ENCODE data around the gene PPP4R2. TPM values are rescaled to one million over a fixed set of nuclear protein-coding genes. Genes with fewer than 3 reads are reported as not detected.

Gene PPP4R2
- total and polyA plus RNA-seq, 10 of the 15 experiments (the other 5 are each of a cell fraction or from before 2014, with no cell fraction given): 16.7 to 83.4 (median 38.9) TPM

GRCh38 chr3:72999951-73000350 lies 3.3 kb downstream of the PPP4R2 start:
- TF ChIP-seq CBFB (IDR thresholded peaks at IDR 0.05; ENCODE audit: low read depth): no peak
- TF ChIP-seq MXI1 (IDR thresholded peaks at IDR 0.05; ENCODE audit: low read depth, low read length): no peak
- no peak for TF ChIP-seq ZNF217 (IDR thresholded peaks at IDR 0.05)
- no peak for TF ChIP-seq POU2F2 (IDR thresholded peaks at IDR 0.05; ENCODE audit: borderline replicate concordance, low read depth, low read length)
- no peak for TF ChIP-seq ETV6 (conservative IDR thresholded peaks at IDR 0.05 in 1 of 2, IDR thresholded peaks at IDR 0.05 in 1 of 2; ENCODE audit: borderline replicate concordance in 1 of 2, low read depth in 1 of 2)
- TF ChIP-seq MTA3 (IDR thresholded peaks at IDR 0.05; ENCODE audit: borderline replicate concordance, low read length): no peak
- TF ChIP-seq EZH2 (IDR thresholded peaks at IDR 0.05; ENCODE audit: borderline replicate concordance, control insufficient read depth, low read depth, low read length): no peak
- TF ChIP-seq REST (IDR thresholded peaks at IDR 0.05; ENCODE audit: low read depth, low read length): no peak
- no peak for TF ChIP-seq ZBTB33 (IDR thresholded peaks at IDR 0.05)
- TF ChIP-seq GABPA (IDR thresholded peaks at IDR 0.05; ENCODE audit: low read depth): no peak
- no peak for TF ChIP-seq RELB (IDR thresholded peaks at IDR 0.05; ENCODE audit: low read depth)
- no peak for TF ChIP-seq CHD2 (IDR thresholded peaks at IDR 0.05; ENCODE audit: borderline replicate concordance, low read depth, low read length)
- no peak for TF ChIP-seq IKZF1 (conservative IDR thresholded peaks at IDR 0.05)
- TF ChIP-seq YBX1 (IDR thresholded peaks at IDR 0.05): no peak
- TF ChIP-seq NR2F1 (conservative IDR thresholded peaks at IDR 0.05): no peak
- TF ChIP-seq BMI1 (IDR thresholded peaks at IDR 0.05; ENCODE audit: borderline replicate concordance): no peak
- no peak for TF ChIP-seq POLR2AphosphoS5 (IDR thresholded peaks at IDR 0.05; ENCODE audit: low read length)
- Histone ChIP-seq H3K79me2 (ENCODE audit: control insufficient read depth, insufficient read depth, low read length) (peaks cover 77% of the 10 kb centered on the region), H3K4me3 (peak overlapping the region; percentile 96; the same call in 1 of the 2 replicates), H3K9ac (ENCODE audit: control insufficient read depth, insufficient read depth, low read length) (no peak overlapping the region), H3K4me1 (ENCODE audit: control insufficient read depth, insufficient read depth, low read length) (peaks cover 4% of the 10 kb centered on the region), H3K27ac (ENCODE audit: control insufficient read depth, insufficient read depth) (no peak overlapping the region), H3K4me2 (ENCODE audit: control insufficient read depth, insufficient read depth) (peak overlapping the region; percentile 76), H3K36me3 (ENCODE audit: control insufficient read depth in 2 of 2, insufficient read depth in 2 of 2, low read length in 1 of 2) (peaks cover 3 to 19% of the 10 kb centered on the region in 2 experiments; a peak in 3 of 4 replicates), H4K20me1 (ENCODE audit: control insufficient read depth, insufficient read depth) (0 out of 2 replicates have a peak, but pooled peaks cover 3% of the 10 kb centered on the region), H3K27me3 (replicated peaks in 1 of 2; ENCODE audit: control insufficient read depth in 2 of 2, insufficient read depth in 2 of 2, low read length in 1 of 2) (no peaks in the 10 kb centered on the region), H2AFZ (ENCODE audit: control insufficient read depth, low read depth, low read length) (no peak overlapping the region), H3K9me3 (replicated peaks; ENCODE audit: control insufficient read depth, insufficient read depth, low read length) (no peaks in the 10 kb centered on the region; the same call in 2 of the 3 replicates)
- 27% methylated on average over 2 of the region's 2 CpGs for WGBS (ENCODE audit: insufficient coverage, insufficient replicate concordance, low lambda C conversion rate, missing lambda C conversion rate)
- BruUV-seq (replicated peaks): no TSS peak
- ATAC-seq (no peak), DNase-seq (ENCODE audit: low read depth, low spot score) (no peak), FAIRE-seq (no peak)
- ChIA-PET RAD21 (ENCODE audit: unreplicated experiment) (interaction anchor here (1.9 to 5.0 kb wide), 2 partner anchors 17 to 55 kb away, joined by 4 to 48 read pairs; no protein-coding TSS in a partner anchor), SMC1A (ENCODE audit: uncharacterized antibody, unreplicated experiment) (interaction anchor here (0.5 to 6.6 kb wide), 16 partner anchors 8 to 174 kb away, joined by 3 to 62 read pairs (median 5); no protein-coding TSS in a partner anchor), CTCF (interaction anchor here (0.6 to 7.2 kb wide), 14 partner anchors 9 to 152 kb away, joined by 3 to 88 read pairs (median 6); partner anchors contain the start of gene SHQ1), POLR2A (interaction anchor here (1.0 kb wide), 1 partner anchor 9 kb away, joined by 3 read pairs; no protein-coding TSS in a partner anchor)
- intact Hi-C loops (cut with micrococcal nuclease; ENCODE audit: unreplicated experiment) (loop anchor here (5.0 kb wide), 2 partner anchors 42 to 63 kb away; no protein-coding TSS in a partner anchor), in situ Hi-C loops (cut with MboI) (no loop called here)
